Measurements from ENCODE around the gene RAB11A. TPM values are rescaled to one million over a fixed set of nuclear protein-coding genes. Genes with fewer than 3 reads are reported as not detected.
A peak's percentile ranks its signal among the peaks of the same experiment; 100 is the strongest.

The RAB11A gene
- total and polyA plus RNA-seq, 2 donors (not counting 1 experiment from before 2014, with no cell fraction given): 56.8 to 501 TPM

GRCh38 chr15:65926899-65927298, 57.6 kb downstream of the RAB11A start:
- H4K20me1 ChIP-seq (ENCODE audit: control insufficient read depth, extremely low read depth, insufficient read depth, low read length): no peaks in the 10 kb centered on the region
- H3K27ac ChIP-seq (ENCODE audit: insufficient read depth, low read length): no peak overlapping the region
- H3K36me3 ChIP-seq (ENCODE audit: control insufficient read depth, insufficient read depth, low read length): no peaks in the 10 kb centered on the region
- no peak overlapping the region for H3K9ac ChIP-seq (ENCODE audit: insufficient read depth, low read length)
- no peak for DNase-seq (ENCODE audit: low read depth in 2 of 2)
- no peak overlapping the region for H3K4me2 ChIP-seq (ENCODE audit: extremely low read depth, insufficient read depth, low read length)
- H3K27me3 ChIP-seq (ENCODE audit: control insufficient read depth, insufficient read depth, low read length): no peaks in the 10 kb centered on the region
- H2AFZ ChIP-seq (ENCODE audit: low read length): no peak overlapping the region
- no peak for TF ChIP-seq EZH2 (IDR thresholded peaks at IDR 0.05; ENCODE audit: low read length, missing control alignments)
- TF ChIP-seq CTCF (conservative IDR thresholded peaks at IDR 0.05 in 1 of 2, IDR thresholded peaks at IDR 0.05 in 1 of 2; ENCODE audit: low read depth in 1 of 2, low read length in 2 of 2): no peak
- no peaks in the 10 kb centered on the region for H3K4me1 ChIP-seq (ENCODE audit: control insufficient read depth, extremely low read depth, insufficient read depth, low read length)
- H3K79me2 ChIP-seq (ENCODE audit: control insufficient read depth, insufficient read depth, low read length): no peaks in the 10 kb centered on the region
- H3K4me3 ChIP-seq (replicated peaks in 1 of 4; ENCODE audit: control extremely low read depth in 1 of 4, insufficient read depth in 1 of 4, low read depth in 3 of 4, low read length in 4 of 4): no peak overlapping the region
- H3K9me3 ChIP-seq (ENCODE audit: control insufficient read depth, insufficient read depth, low read depth, low read length): no peaks in the 10 kb centered on the region

GRCh38 chr15:65927545-65927944, 58.3 kb downstream of the RAB11A start:
- Histone ChIP-seq H3K36me3 (ENCODE audit: control insufficient read depth, insufficient read depth, low read length) (no peaks in the 10 kb centered on the region), H3K27me3 (ENCODE audit: control insufficient read depth, insufficient read depth, low read length) (no peaks in the 10 kb centered on the region), H4K20me1 (ENCODE audit: control insufficient read depth, extremely low read depth, insufficient read depth, low read length) (no peaks in the 10 kb centered on the region), H2AFZ (ENCODE audit: low read length) (no peak overlapping the region), H3K27ac (ENCODE audit: insufficient read depth, low read length) (no peak overlapping the region), H3K4me3 (replicated peaks in 1 of 4; ENCODE audit: control extremely low read depth in 1 of 4, insufficient read depth in 1 of 4, low read depth in 3 of 4, low read length in 4 of 4) (no peak overlapping the region), H3K9me3 (ENCODE audit: control insufficient read depth, insufficient read depth, low read depth, low read length) (no peaks in the 10 kb centered on the region), H3K9ac (ENCODE audit: insufficient read depth, low read length) (no peak overlapping the region), H3K4me2 (ENCODE audit: extremely low read depth, insufficient read depth, low read length) (no peak overlapping the region), H3K4me1 (ENCODE audit: control insufficient read depth, extremely low read depth, insufficient read depth, low read length) (no peaks in the 10 kb centered on the region), H3K79me2 (ENCODE audit: control insufficient read depth, insufficient read depth, low read length) (no peaks in the 10 kb centered on the region)
- DNase-seq (ENCODE audit: low read depth in 2 of 2): no peak
- TF ChIP-seq CTCF (conservative IDR thresholded peaks at IDR 0.05 in 1 of 2, IDR thresholded peaks at IDR 0.05 in 1 of 2; ENCODE audit: low read depth in 1 of 2, low read length in 2 of 2): peak; percentile 10 to 28
- TF ChIP-seq EZH2 (IDR thresholded peaks at IDR 0.05; ENCODE audit: low read length, missing control alignments): no peak

- Histone ChIP-seq H3K4me1 (ENCODE audit: control insufficient read depth, extremely low read depth, insufficient read depth, low read length) (no peaks in the 10 kb centered on the region), H3K79me2 (ENCODE audit: control insufficient read depth, insufficient read depth, low read length) (no peaks in the 10 kb centered on the region), H3K4me2 (ENCODE audit: extremely low read depth, insufficient read depth, low read length) (no peak overlapping the region), H3K36me3 (ENCODE audit: control insufficient read depth, insufficient read depth, low read length) (no peaks in the 10 kb centered on the region), H4K20me1 (ENCODE audit: control insufficient read depth, extremely low read depth, insufficient read depth, low read length) (no peaks in the 10 kb centered on the region), H3K9ac (ENCODE audit: insufficient read depth, low read length) (no peak overlapping the region), H3K4me3 (replicated peaks in 1 of 4; ENCODE audit: control extremely low read depth in 1 of 4, insufficient read depth in 1 of 4, low read depth in 3 of 4, low read length in 4 of 4) (no peak overlapping the region), H3K27me3 (ENCODE audit: control insufficient read depth, insufficient read depth, low read length) (no peaks in the 10 kb centered on the region), H3K9me3 (ENCODE audit: control insufficient read depth, insufficient read depth, low read depth, low read length) (no peaks in the 10 kb centered on the region), H3K27ac (ENCODE audit: insufficient read depth, low read length) (no peak overlapping the region), H2AFZ (ENCODE audit: low read length) (no peak overlapping the region)
- TF ChIP-seq CTCF (conservative IDR thresholded peaks at IDR 0.05 in 1 of 2, IDR thresholded peaks at IDR 0.05 in 1 of 2; ENCODE audit: low read depth in 1 of 2, low read length in 2 of 2): no peak
- no peak for TF ChIP-seq EZH2 (IDR thresholded peaks at IDR 0.05; ENCODE audit: low read length, missing control alignments)
- no peak for DNase-seq (ENCODE audit: low read depth in 2 of 2)
Measured at GRCh38 chr15:65929573-65929972, 60.3 kb downstream of the RAB11A start.

All from fibroblast of lung (primary cell).